Hepatocyte (in vitro differentiated cells): ENCODE data around the gene FMO3. TPM values are rescaled to one million over a fixed set of nuclear protein-coding genes. Genes with fewer than 3 reads are reported as not detected.

Experiments
- DNase-seq: peaks from one replicate; pipeline ENCODE4 v3.0.0-alpha.2; 2016; ENCODE audit warnings: low spot score
- H2AFZ ChIP-seq: fragments of 200-600 bp; sonication (generic); 2 replicates; pipeline ENCODE4 v1.6.0; 2016; ENCODE audit warnings: antibody characterized with exemption, mild to moderate bottlenecking
- H3K27ac ChIP-seq: fragments of 200-600 bp; sonication (generic); 2 replicates; pipeline ENCODE4 v1.5.1; 2016; ENCODE audit warnings: mild to moderate bottlenecking
- H3K27me3 ChIP-seq: fragments of 200-600 bp; sonication (generic); 2 replicates; pipeline ENCODE4 v1.6.1; 2016
- H3K36me3 ChIP-seq: fragments of 200-600 bp; sonication (generic); replicated peaks from 2 replicates; pipeline ENCODE4 v1.5.1; 2016; ENCODE audit warnings: low read depth; ENCODE audit not compliant: insufficient read depth
- H3K4me1 ChIP-seq: fragments of 200-600 bp; sonication (generic); 2 replicates; pipeline ENCODE4 v1.5.1; 2016; ENCODE audit warnings: mild to moderate bottlenecking, moderate library complexity; ENCODE audit not compliant: insufficient read depth
- H3K4me2 ChIP-seq: fragments of 200-600 bp; sonication (generic); 2 replicates; pipeline ENCODE4 v1.6.0; 2016
- H3K4me3 ChIP-seq: fragments of 200-600 bp; sonication (generic); 2 replicates; pipeline ENCODE4 v1.5.1; 2016; ENCODE audit warnings: mild to moderate bottlenecking
- H3K79me2 ChIP-seq: fragments of 200-600 bp; sonication (generic); 2 replicates; pipeline ENCODE4 v1.6.0; 2017; ENCODE audit warnings: mild to moderate bottlenecking
- H3K9me2 ChIP-seq: fragments of 200-600 bp; sonication (generic); replicated peaks from 2 replicates; pipeline ENCODE4 v1.6.0; 2017; ENCODE audit warnings: mild to moderate bottlenecking; ENCODE audit not compliant: insufficient read depth
- H3K9me3 ChIP-seq: fragments of 200-600 bp; sonication (generic); 2 replicates; pipeline ENCODE4 v1.5.1; 2016; ENCODE audit warnings: low read depth, mild to moderate bottlenecking
- H4K20me1 ChIP-seq: fragments of 200-600 bp; sonication (generic); 2 replicates; pipeline ENCODE4 v1.6.0; 2016; ENCODE audit warnings: mild to moderate bottlenecking; ENCODE audit not compliant: insufficient read depth, poor library complexity, severe bottlenecking
- EZH2 ChIP-seq: fragments of 200-600 bp; sonication (generic); IDR thresholded peaks from 2 replicates; pipeline ENCODE4 v1.6.1; 2016; ENCODE audit warnings: antibody characterized with exemption, mild to moderate bottlenecking, borderline replicate concordance
- EZH2phosphoT487 ChIP-seq: fragments of 200-600 bp; sonication (generic); IDR thresholded peaks from one replicate; pipeline ENCODE4 v1.6.1; 2018; ENCODE audit warnings: antibody characterized with exemption, mild to moderate bottlenecking, low read depth, moderate library complexity; ENCODE audit not compliant: unreplicated experiment, severe bottlenecking
- WGBS: methylation state at CpG from one replicate; pipeline ENCODE4 v1.1.6; 2016; ENCODE audit warnings: low lambda C conversion rate; ENCODE audit errors: missing lambda C conversion rate; 5-methylcytosine and 5-hydroxymethylcytosine counted together
- polyA plus RNA-seq: library from polyadenylated mRNA; unstranded; fragments of >200 nt; fragmentation: Nextera tagmentation; extraction: Ambion mirVana; gene quantifications from 2 replicates; pipeline ENCODE4 v1.2.1, GENCODE V29; 2016
- total RNA-seq: library from RNA; depleted of rRNA; stranded (reverse); fragments of >200 nt; gene quantifications from 2 replicates; pipeline ENCODE4 v1.2.3, GENCODE V29; 2014
- TF ChIP-seq, protein P1 (sequence below): fragments of 200-600 bp; sonication (generic); IDR thresholded peaks from 2 replicates; pipeline ENCODE4 v1.5.1; 2016; ENCODE audit warnings: antibody characterized with exemption, mild to moderate bottlenecking; ENCODE audit not compliant: poor library complexity

Gene FMO3
- total and polyA plus RNA-seq, 2 experiments from 2014 or later, result 0.52 to 1.6 TPM

DNA sequence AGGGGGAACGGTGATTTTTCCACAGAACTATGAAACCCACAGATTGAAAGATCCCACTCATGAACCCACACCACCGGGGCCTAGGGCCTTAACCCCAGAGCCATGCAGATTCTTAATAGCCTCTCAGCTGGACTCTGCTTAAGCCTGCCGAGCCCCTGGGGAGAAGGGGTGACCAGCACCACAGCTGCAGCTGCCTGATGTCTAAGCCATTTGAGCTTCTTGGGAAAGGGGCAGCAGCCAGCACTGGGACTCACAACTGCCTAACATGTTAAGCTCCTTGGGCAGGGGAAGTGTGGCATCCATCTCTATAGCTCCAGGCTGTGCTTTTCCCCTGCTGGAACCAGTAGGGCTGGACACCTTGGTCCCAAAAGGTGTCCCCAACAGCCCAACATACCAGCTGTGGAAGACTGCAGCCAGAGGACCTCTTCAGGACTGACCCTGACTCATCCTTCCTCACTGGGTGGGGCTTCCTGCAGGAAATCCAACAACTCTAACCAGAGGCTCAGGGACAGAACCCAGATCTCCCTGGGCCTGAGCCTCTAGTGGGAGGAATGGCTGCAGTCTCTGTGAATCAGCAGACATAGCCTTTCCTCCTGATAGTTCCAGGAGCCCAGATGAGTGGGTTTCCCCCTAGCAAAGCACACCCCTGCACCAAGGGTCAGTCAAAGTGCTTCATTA, 34.6 kb upstream of the FMO3 start:
- Histone ChIP-seq H3K36me3 (no peaks in the 10 kb centered on the region), H3K4me3 (no peak overlapping the region), H3K27ac (no peak overlapping the region), H3K79me2 (no peaks in the 10 kb centered on the region), H3K9me3 (no peaks in the 10 kb centered on the region), H2AFZ (no peak overlapping the region), H3K4me2 (no peak overlapping the region), H3K9me2 (no peaks in the 10 kb centered on the region), H3K4me1 (no peaks in the 10 kb centered on the region), H4K20me1 (no peaks in the 10 kb centered on the region), H3K27me3 (no peaks in the 10 kb centered on the region)
- TF ChIP-seq, protein P1, sequence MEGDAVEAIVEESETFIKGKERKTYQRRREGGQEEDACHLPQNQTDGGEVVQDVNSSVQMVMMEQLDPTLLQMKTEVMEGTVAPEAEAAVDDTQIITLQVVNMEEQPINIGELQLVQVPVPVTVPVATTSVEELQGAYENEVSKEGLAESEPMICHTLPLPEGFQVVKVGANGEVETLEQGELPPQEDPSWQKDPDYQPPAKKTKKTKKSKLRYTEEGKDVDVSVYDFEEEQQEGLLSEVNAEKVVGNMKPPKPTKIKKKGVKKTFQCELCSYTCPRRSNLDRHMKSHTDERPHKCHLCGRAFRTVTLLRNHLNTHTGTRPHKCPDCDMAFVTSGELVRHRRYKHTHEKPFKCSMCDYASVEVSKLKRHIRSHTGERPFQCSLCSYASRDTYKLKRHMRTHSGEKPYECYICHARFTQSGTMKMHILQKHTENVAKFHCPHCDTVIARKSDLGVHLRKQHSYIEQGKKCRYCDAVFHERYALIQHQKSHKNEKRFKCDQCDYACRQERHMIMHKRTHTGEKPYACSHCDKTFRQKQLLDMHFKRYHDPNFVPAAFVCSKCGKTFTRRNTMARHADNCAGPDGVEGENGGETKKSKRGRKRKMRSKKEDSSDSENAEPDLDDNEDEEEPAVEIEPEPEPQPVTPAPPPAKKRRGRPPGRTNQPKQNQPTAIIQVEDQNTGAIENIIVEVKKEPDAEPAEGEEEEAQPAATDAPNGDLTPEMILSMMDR, result no peak
- TF ChIP-seq EZH2phosphoT487, result no peak
- TF ChIP-seq EZH2, result no peak
- WGBS, result 92% methylated on average over 3 of the region's 3 CpGs
- DNase-seq, result no peak

DNA sequence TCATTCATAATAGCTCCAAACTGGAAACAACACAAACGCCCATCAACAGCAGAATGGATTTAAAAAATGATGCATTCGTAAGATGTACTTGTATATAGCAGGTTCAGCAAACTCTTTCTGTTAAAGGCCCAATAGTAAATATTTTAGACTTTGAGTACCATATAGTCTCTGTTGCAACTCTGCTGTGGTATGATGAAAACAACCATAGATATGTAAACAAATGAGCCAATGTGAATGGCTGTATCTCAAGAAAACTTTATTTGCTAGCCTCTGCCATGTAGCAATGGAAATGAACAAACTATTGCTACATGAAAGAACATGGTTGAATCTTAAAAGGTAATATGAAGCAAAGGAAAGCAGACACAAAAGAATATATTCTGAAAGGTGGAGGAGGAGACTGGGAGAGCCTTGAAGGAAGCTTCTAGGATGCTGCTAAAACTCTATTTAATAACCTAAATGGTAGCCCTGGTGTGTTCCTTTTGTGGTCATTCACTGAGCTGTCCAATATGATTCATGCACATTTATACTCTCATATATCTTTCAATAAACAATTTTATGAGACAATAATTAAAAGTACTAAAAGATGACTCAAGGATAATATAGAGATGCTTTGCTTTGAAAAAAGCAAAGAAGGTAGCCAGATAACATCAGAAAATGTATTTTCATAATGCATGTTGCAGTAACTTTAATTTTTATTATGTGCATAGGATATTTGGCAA, 29.1 kb upstream of the FMO3 start:
- Histone ChIP-seq H3K27ac (no peak overlapping the region), H2AFZ (no peak overlapping the region), H3K9me3 (no peaks in the 10 kb centered on the region), H3K4me3 (no peak overlapping the region), H4K20me1 (no peaks in the 10 kb centered on the region), H3K4me2 (no peak overlapping the region), H3K4me1 (no peaks in the 10 kb centered on the region), H3K9me2 (no peaks in the 10 kb centered on the region), H3K27me3 (no peaks in the 10 kb centered on the region), H3K79me2 (no peaks in the 10 kb centered on the region), H3K36me3 (no peaks in the 10 kb centered on the region)
- DNase-seq, result no peak
- WGBS, result 90% methylated on average over 2 of the region's 2 CpGs
- no peak for TF ChIP-seq EZH2
- TF ChIP-seq, protein P1, result no peak
- TF ChIP-seq EZH2phosphoT487, result no peak

DNA sequence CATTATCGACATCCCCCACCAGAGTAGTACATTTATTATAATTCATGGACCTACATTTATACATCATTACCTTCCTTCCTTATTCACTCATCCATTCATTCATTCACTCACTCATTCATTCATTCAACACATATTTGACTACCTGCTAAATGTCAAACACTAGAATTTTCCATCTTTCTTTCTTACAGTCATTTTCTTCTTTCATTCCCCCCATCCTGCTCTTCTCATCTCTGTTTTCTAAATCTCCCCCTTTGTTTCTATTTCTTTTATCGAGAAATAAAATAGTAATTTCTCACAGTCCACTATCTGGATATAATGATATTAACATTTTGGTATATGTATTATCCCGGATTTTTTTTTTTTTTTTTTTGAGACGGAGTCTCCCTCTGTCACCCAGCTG, 27.8 kb upstream of the FMO3 start:
- no peaks in the 10 kb centered on the region for H3K36me3 ChIP-seq
- H3K27ac ChIP-seq, result no peak overlapping the region
- 84% methylated on average over 4 of the region's 4 CpGs for WGBS
- TF ChIP-seq EZH2phosphoT487 (no peak), EZH2 (no peak)
- TF ChIP-seq, protein P1, result no peak
- H4K20me1 ChIP-seq, result no peaks in the 10 kb centered on the region
- H3K9me2 ChIP-seq, result no peaks in the 10 kb centered on the region
- no peak for DNase-seq
- no peak overlapping the region for H3K4me2 ChIP-seq
- H3K4me1 ChIP-seq, result no peaks in the 10 kb centered on the region
- H3K79me2 ChIP-seq, result no peaks in the 10 kb centered on the region
- no peaks in the 10 kb centered on the region for H3K9me3 ChIP-seq
- H2AFZ ChIP-seq, result no peak overlapping the region
- H3K27me3 ChIP-seq, result no peaks in the 10 kb centered on the region
- no peak overlapping the region for H3K4me3 ChIP-seq
